Measurements from ENCODE around the gene PAPPA.

PAPPA gene

GRCh38 chr9:116223926-116224325 is 70.3 kb downstream of the PAPPA start:
- no peak for DNase-seq (ENCODE audit: low read depth in 2 of 2)

- DNase-seq (ENCODE audit: low read depth in 2 of 2): no peak
Observed at GRCh38 chr9:116230051-116230632, 76.6 kb downstream of the PAPPA start.

- DNase-seq (ENCODE audit: low read depth in 2 of 2): no peak
Observed at GRCh38 chr9:116232424-116233159, 79.0 kb downstream of the PAPPA start.

GRCh38 chr9:116233160-116233530 is 79.6 kb downstream of the PAPPA start:
- DNase-seq (ENCODE audit: low read depth in 2 of 2): no peak

- no peak for DNase-seq (ENCODE audit: low read depth in 2 of 2)
Observed at GRCh38 chr9:116234081-116234480, 80.5 kb downstream of the PAPPA start.

- no peak for DNase-seq (ENCODE audit: low read depth in 2 of 2)
Observed at GRCh38 chr9:116236979-116237378, 83.4 kb downstream of the PAPPA start.

GRCh38 chr9:116237456-116237855 is 83.9 kb downstream of the PAPPA start:
- no peak for DNase-seq (ENCODE audit: low read depth in 2 of 2)

- DNase-seq (ENCODE audit: low read depth in 2 of 2): no peak
Observed at GRCh38 chr9:116238225-116238624, 84.6 kb downstream of the PAPPA start.

GRCh38 chr9:116238776-116239340 is 85.3 kb downstream of the PAPPA start:
- DNase-seq (ENCODE audit: low read depth in 2 of 2): no peak

- no peak for DNase-seq (ENCODE audit: low read depth in 2 of 2)
Observed at GRCh38 chr9:116243708-116244107, 90.1 kb downstream of the PAPPA start.

GRCh38 chr9:116247284-116247683 is 93.7 kb downstream of the PAPPA start:
- no peak for DNase-seq (ENCODE audit: low read depth in 2 of 2)

- no peak for DNase-seq (ENCODE audit: low read depth in 2 of 2)
Observed at GRCh38 chr9:116247791-116248374, 94.3 kb downstream of the PAPPA start.

- no peak for DNase-seq (ENCODE audit: low read depth in 2 of 2)
Observed at GRCh38 chr9:116250891-116251290, 97.3 kb downstream of the PAPPA start.

GRCh38 chr9:116251366-116251765 is 97.8 kb downstream of the PAPPA start:
- DNase-seq (ENCODE audit: low read depth in 2 of 2): no peak

- no peak for DNase-seq (ENCODE audit: low read depth in 2 of 2)
Observed at GRCh38 chr9:116260531-116260930, 106.9 kb downstream of the PAPPA start.

GRCh38 chr9:116262448-116262847 is 108.9 kb downstream of the PAPPA start:
- no peak for DNase-seq (ENCODE audit: low read depth in 2 of 2)

GRCh38 chr9:116264361-116264760 is 110.8 kb downstream of the PAPPA start:
- no peak for DNase-seq (ENCODE audit: low read depth in 2 of 2)

GRCh38 chr9:116267021-116267420 is 113.4 kb downstream of the PAPPA start:
- no peak for DNase-seq (ENCODE audit: low read depth in 2 of 2)

GRCh38 chr9:116269250-116269649 is 115.7 kb downstream of the PAPPA start:
- no peak for DNase-seq (ENCODE audit: low read depth in 2 of 2)

- no peak for DNase-seq (ENCODE audit: low read depth in 2 of 2)
Observed at GRCh38 chr9:116270546-116270945, 117.0 kb downstream of the PAPPA start.

- no peak for DNase-seq (ENCODE audit: low read depth in 2 of 2)
Observed at GRCh38 chr9:116271340-116271739, 117.7 kb downstream of the PAPPA start.

- DNase-seq (ENCODE audit: low read depth in 2 of 2): no peak
Observed at GRCh38 chr9:116271991-116272390, 118.4 kb downstream of the PAPPA start.

GRCh38 chr9:116274293-116274692 is 120.7 kb downstream of the PAPPA start:
- no peak for DNase-seq (ENCODE audit: low read depth in 2 of 2)

All from stimulated activated CD8-positive, alpha-beta memory T cell treated with anti-CD3 and anti-CD28 coated beads, Interleukin-2, amount 100 ng/mL, for 48 hours (primary cell).